Right renal pelvis (tissue), 4 donors: ENCODE measurements around the gene IFT80. TPM values are rescaled to one million over a fixed set of nuclear protein-coding genes. Genes with fewer than 3 reads are reported as not detected.
A peak's percentile ranks its signal among the peaks of the same experiment; 100 is the strongest.

Source experiments
- DNase-seq, 4 donors: peaks; one replicate each; pipeline ENCODE4 v3.0.0-alpha.2; 2013; ENCODE audit warnings: low read depth in 4 of 4, low spot score in 3 of 4, missing footprints in 1 of 4
- polyA plus RNA-seq, 4 donors: library from polyadenylated mRNA; unstranded; fragments of 120-200 nt; gene quantifications; one replicate each; pipeline ENCODE4 v1.2.1, GENCODE V29; 2013; ENCODE audit not compliant: insufficient read length in 4 of 4

The IFT80 gene
- 10 to 100 TPM; 47.8 to 66.9 (median 62.4) TPM for polyA plus RNA-seq

DNA sequence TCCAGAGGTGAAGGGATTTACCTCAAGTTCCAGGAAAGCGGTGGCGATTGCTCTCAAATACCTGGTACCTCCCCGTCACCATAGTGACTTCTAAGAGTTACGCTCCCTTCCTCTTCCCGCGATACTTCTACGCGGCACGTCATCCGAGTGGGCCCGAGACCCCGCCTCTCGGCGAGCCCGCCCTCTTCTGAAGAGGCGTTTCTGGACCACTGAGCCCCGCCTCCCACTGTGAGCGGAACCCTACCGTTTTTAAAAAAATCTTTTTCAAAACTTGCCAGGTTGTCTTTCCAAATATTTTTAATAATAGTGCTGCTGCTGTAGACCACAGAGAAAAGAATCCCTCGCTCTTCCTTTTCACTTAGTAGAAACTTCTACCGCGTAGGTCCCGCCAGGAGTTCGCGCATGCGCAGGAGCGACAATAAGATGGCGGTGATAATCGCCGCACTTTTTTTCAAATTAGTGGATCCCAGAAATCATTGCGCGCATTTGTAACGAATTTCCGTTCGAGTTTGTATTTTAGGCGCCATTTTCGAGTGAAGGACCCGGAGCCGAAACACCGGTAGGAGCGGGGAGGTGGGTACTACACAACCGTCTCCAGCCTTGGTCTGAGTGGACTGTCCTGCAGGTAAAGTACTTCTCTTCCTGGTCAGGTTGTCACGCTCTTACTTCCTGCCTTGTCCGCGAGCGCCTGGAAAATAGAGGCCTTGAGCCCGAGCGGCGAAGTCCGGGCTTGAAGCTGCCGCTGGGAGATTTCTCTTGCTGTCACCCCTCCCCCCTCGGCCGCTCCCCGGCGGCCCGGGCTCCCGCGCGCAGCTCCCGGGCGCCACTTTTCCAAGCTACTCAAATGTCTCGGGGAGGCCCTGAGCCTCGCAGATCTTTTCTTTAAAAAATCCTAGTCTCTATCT is at the start of gene IFT80, which contains the start of gene SMC4:
Gene IFT80 (minus strand): TSS at position 101 of the 905 bp plus-strand sequence. CDS start 14,625 bp downstream, outside the sequence.
Gene SMC4 (plus strand): TSS at position 526 of the 905 bp plus-strand sequence. CDS start 1,177 bp downstream, outside the sequence.
- DNase-seq = peak; percentile 89 to 95 (median 94)

DNA sequence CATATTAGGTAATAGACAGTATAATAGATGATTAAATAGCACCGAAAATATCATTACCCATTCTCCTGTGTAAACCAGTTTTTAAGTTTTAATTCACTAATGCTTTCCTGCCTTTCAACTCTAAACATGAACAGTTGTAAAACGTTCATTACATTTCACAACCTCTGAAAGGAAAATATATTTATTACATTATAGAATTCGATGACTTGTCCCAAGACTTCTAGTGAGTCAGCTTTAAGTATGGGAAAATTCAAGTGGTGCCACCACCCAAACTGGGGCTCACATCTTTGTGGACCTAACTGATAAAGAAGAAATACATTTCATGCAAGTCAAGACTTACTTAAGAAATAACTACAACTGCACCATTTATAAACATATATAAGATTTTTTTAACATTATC is 48.5 kb upstream of the IFT80 start:
- peak in 1 of 4 donors; percentile 3 for DNase-seq

DNA sequence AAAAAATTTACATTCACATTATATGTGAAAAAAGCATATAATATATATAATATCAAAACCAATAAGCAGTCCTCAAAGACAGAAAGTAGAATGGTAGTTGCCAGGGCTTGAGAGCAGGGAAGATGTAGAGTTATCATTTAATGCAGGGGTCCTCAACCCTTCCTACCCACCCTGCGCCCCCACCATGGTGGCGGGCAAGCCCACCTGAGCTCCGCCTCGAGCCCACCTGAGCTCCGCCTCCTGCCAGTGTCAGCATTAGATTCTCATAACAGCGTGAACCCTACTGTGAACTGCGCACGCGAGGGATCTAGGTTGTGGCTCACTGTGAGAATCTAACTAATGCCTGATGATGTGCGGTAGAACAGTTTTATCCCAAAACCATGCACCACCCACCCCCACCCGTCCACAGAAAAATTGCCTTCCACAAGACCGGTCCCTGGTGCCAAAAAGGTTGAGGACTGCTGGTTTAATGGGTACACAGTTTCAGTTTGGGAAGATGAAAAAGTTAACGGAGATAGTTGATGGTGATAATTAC is 47.6 kb upstream of the IFT80 start:
- DNase-seq = no peak

DNA sequence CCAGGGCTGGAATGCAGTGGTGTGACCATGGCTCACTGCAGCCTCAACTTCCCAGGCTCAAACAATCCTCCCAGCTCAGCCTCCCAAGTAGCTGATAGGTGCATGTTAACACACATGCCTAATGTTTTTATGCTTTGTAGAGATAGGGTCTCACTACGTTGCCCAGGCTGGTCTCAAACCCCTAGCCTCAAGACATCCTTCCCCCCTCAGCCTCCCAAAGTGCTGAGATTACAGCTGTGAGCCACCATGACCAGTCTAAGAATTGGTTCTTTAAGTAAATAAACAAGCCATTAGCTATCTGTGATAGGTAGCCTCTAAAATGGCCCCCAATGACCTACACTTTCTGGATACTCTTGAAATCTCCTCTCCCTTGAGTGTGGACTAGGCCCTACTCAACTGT is 46.8 kb upstream of the IFT80 start:
- no peak for DNase-seq

DNA sequence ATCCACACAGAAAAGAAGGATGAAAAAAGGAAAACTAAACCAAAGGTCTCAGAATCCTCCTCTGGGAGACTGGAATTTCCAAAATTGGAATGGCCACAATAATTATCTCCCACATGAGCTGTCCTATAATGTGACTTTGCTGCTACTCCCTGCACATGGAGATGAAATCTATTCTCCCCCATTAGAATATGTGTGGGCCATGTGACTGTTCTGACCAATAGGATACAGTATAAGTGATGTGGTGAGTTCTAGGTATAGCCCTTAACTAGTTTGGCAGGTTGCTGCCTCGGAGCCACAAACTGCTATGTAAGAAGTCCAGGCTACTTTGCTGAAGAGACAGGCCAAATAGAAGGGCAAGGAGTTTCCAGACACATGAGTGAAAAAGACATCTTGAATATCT is 45.4 kb upstream of the IFT80 start:
- no peak for DNase-seq

DNA sequence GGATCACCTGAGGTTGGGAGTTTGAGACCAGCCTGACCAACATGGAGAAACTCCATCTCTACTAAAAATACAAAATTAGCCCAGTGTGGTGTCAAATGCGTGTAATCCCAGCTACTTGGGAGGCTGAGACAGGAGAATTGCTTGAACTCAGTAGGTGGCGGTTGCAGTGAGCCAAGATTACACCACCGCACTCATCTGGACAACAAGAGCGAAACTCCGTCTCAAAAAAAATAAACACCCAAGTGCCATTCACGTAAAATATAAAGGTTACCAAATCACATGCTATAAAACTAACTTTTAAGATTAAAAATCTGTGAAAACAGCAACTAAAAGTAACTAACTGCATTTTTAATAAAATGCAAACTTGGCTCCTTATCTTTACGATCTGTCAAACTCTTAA is 41.7 kb upstream of the IFT80 start:
- no peak for DNase-seq

DNA sequence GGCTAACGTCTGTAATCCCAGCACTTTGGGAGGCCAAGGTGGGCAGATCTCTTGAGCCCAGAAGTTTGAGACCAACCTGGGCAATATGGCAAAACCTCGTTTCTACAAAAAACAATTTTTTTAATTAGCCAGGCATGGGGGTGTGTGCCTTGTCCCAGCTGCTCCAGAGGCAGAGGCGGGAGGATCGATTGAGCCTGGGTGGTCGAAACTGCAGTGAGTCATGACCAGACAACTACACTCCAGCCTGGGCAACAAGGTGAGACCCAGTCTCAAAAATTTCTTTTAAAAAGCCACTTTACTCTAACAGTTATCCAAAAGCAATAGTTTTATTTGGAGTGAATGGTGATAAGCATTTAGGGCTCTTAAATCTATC is 38.0 kb upstream of the IFT80 start:
- no peak for DNase-seq

DNA sequence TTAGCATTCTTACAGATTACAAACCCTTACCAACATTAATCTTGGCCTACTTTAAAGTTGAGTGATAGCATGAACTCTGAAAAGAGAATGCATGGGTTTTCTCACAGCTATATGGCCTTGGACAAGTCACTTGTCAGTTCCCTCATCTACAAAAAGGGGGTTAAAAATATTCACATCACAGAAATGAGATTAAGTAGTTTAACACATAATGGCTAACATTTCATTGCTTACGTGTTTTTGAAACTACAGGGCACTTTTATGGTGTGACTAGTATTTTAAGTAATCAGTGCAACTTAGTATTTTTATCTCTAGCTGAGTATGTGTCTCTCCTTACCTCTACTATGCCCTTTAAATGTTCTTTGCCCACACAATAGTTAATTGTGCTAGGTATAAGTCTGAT is 36.7 kb upstream of the IFT80 start:
- no peak for DNase-seq

DNA sequence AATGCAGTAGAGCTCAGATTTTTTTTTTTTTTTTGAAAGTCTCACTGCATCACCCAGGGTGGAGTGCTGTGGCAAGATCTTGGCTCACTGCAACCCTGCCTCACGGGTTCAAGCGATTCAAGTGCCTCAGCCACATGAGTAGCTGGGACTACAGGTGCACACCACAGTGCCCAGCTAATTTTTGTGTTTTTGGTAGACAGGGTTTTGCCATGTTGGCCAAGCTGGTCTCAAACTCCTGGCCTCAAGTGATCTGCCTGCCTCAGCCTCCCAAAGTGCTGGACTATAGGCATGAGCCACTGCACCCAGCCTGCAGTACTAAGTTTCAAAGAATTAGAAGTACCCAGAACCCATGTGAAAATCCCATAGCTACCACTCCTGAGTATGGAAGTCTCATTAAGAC is 36.1 kb upstream of the IFT80 start:
- no peak for DNase-seq

DNA sequence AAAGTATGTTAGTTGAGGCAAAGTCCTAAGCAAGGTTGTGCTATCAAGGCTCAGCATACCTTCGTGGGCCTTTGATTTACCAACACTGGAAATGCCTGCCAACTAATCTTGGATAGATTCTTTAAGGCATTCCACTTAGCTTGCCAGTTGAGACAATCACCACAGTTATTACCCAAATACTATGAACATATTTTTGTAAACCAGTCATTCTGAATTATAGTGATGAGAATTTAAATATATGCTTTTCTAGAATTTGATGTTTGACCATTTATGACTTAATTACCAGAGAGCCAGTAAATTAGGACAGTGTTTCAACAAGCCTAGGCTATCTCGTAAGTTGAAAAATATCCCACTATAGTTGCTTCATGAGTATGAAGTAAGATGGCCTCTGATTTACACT is 35.0 kb upstream of the IFT80 start:
- DNase-seq = no peak

DNA sequence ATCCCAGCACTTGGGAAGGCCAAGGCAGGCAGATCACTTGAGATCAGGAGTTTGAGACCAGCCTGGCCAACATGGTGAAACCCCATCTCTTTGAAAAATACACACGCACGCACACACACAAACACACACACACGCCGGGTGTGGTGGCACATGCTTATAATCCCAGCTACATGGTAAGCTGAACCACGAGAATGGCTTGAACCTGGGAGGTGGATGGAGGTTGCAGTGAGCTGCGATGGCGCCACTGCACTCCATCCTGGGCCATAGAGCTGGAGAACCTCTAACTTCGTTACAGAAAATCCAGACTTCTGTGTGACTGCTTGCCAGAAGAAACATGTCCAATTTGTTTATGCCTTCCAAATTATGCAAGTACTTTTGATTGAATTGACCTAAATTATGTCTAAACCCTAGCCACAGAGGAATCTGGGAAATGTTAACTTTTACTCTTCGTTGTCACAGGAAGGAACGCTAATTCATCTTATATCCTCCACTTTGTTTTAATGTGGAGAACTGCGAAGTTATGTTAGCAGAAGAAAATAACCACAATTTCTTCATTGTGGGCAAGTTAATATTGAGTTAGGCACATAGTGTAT is 28.9 kb upstream of the IFT80 start:
- DNase-seq = no peak

DNA sequence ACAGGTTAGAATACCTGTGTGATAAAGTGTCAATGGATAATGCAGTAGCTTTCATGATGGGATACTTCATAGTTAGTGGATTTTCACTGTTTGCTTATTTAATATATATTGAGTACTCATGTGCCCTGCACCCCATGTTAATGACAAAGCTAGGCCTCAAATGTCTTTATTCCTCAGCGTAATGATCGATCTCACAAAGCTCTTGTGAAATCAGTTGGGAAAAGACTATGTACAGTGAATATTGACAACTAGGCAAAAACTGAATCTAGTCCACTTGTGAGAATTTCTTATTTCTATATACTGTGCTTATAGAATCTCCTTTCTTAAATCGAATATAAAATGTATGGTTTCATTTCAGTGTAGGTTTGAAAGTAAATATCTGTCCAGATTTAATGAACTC is 18.3 kb upstream of the IFT80 start:
- no peak for DNase-seq

DNA sequence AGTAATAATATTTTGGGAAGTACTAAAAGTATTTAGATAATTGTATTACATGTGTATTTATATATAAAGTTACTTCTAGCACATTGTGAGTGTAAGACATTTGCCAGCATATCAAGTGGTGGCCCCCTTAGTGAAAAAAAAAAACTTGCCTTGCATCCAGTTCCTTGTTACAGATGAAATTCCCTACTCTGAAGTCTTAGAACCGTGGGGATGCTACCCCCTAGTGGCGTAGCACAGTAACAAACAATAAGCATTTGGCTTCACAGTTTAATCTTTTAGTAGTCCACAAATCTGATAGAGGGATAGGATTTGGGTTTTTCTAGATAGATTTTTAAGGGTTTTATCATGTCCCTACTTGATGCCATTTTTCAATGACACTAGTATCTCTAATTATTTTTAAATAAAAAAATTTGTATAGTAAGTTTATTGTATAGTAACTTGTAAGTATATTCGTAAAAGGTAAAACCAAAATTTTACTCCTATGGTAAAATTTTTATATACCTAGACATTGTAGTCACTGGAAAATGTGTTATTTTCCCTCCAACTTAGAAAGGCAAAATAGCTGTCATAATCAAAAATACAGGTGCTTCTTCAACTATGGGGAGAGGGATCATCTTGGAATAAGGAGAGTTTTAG is 14.7 kb upstream of the IFT80 start:
- DNase-seq = peak in 2 of 4 donors; percentile 28 to 50

DNA sequence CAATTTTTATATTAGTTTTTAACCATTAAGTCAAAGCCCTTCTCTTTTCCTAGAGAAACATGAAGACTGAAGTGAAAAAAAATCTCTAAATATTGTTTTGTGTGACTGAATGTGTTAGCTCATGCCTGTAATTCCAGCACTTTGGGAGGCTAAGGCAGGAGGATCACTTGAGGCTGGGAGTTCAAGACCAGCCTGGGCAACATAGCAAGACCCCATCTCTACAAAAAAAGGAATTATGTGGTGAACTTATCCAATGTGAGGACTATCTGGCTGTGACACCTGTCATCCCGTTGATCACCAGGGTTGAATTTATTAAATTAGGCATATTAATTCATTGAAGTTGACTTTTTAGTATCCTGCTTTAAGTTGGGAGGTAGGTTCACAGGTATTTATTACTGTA is 13.5 kb upstream of the IFT80 start:
- DNase-seq = no peak

DNA sequence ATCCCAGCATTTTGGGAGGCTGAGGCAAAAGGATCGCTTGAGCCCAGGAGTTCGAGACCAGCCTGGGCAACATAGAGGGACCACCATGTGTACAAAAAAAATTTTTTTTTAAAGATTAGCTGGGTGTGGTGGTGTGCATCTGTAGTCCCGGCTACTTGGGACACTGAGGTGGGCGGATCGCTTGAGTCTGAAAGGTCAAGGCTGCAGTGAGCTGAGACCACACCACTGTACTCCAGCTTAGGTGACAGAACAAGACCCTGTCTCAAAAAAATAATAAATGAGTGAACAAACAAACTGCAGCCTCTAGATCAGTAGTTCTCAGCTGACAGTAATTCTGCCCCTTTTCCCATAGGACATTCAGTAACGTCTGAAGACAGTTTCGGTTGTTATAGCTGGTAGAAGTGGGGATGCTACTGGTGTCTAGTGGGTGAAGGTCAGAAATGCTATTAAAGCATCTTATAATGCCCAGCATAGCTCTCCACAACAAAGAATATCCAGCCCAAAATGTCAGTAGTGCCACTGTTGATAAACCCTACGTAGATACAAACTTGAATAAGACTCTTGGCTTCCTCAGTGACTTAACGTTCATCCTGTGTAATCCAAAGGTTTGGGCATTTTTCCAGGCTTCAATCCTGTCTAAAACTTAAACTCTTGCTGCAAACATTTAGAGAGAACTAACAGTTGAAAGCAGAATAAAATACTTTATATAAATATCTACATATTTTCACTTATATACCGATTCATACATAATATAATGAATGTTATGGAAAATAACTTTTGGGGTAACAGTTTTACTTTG is 11.0 kb upstream of the IFT80 start:
- no peak for DNase-seq

DNA sequence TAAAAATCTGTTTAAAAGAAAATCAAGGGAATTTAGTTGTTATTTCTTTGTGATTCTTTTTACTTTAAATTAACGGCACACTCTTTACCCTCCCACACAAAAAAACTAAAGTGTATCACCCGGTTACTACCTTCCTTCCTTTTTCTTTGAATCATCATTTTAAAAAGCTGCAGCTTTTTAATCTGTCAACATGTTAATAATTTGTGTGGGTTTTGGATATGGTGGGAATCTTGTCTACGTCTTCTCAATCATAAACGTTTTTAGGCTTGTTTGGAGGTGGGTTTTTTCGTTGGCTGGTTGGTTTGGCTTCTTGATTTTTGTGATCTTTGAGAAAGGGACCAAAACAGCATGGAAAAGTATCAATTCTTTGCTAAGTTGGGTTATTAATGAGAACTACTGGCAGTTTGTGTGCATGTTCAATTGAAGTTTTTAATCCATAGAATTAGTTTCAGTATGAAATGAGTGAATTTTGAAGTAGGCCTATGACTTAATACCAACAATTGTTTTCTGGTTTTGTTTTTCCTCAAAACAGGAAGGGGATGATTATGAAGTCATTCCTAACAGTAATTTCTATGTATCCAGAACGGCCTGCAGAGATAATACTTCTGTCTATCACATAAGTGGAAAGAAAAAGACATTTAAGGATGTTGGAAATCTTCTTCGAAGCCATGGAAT is 4.9 kb upstream of the IFT80 start:
- DNase-seq = peak in 1 of 4 donors; percentile 3

DNA sequence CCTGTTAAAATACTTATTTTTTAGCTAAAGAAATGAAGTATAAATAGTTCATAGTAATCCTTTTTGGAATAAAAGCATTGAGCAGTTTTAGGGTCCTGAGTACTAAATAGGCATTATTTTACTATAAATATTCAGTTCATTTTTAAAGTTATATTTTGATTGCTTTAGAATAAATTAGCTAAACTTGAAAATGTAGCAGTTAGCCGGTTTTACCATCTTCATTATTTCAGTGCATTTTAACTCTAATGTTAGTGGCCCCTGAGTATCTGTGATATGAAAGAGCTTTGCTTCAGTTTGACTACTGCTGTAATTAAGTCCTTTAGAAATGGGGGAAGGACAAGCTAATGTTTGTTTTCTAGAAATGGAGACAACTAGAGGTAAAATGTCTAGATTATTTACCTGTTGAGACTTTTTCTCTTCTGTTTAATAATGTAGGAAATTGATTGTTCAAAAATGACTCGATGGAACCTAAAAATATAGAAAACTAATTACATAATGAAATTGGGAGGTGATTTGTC is 4.1 kb upstream of the IFT80 start:
- peak in 1 of 4 donors; percentile 4 for DNase-seq

DNA sequence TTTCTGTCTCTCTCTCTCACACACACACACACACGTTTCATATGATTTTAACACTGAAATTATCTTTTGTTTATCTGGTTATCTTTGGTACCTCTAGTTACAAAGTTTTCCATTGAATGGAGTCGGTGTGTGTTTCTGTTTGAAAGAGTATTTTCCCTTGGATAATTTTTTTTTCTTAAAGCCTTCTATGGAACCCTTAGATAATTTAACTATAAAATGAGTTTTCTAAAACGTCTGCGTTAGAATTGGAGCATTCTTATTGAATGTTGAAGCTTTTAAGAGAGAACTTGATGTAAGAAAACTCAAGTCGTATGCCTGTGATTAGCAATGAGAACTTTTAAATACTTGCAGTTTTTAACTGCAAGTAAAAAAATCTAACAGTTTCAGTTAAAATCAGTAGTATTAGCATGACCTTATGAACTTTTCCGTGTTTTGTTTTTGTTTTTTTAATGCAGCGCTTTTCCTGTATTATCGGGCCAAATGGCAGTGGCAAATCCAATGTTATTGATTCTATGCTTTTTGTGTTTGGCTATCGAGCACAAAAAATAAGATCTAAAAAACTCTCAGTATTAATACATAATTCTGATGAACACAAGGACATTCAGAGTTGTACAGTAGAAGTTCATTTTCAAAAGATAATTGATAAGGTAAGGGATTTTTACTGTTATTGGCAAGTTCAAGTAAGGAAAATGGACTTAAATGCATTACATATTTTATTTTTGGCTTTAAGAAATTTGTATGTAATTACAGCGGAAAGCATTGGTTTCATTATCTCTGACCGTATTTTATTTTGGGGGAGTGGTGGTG is 3.4 kb upstream of the IFT80 start:
- peak in 1 of 4 donors; percentile 10 for DNase-seq
